BLaER1 (cell line): Measurements from ENCODE around the gene SMIM17.

Experiments
- H3K27ac ChIP-seq: shearing (Covaris generic); formaldehyde crosslinking; 2 replicates; pipeline ENCODE4 v1.8.1; 2022
- H3K27me3 ChIP-seq: shearing (Covaris generic); formaldehyde crosslinking; 2 replicates; pipeline ENCODE4 v1.8.1; 2022
- H3K36me3 ChIP-seq: shearing (Covaris generic); formaldehyde crosslinking; 2 replicates; pipeline ENCODE4 v1.8.1; 2022
- H3K4me1 ChIP-seq: shearing (Covaris generic); formaldehyde crosslinking; 2 replicates; pipeline ENCODE4 v1.8.1; 2022
- H3K4me2 ChIP-seq: shearing (Covaris generic); formaldehyde crosslinking; 2 replicates; pipeline ENCODE4 v1.8.1; 2022
- H3K4me3 ChIP-seq: shearing (Covaris generic); formaldehyde crosslinking; 2 replicates; pipeline ENCODE4 v1.8.1; 2022
- H3K9ac ChIP-seq: shearing (Covaris generic); formaldehyde crosslinking; 2 replicates; pipeline ENCODE4 v1.8.1; 2022
- H3K9me3 ChIP-seq: shearing (Covaris generic); formaldehyde crosslinking; 2 replicates; pipeline ENCODE4 v1.8.1; 2022
- H4K20me1 ChIP-seq: shearing (Covaris generic); formaldehyde crosslinking; 2 replicates; pipeline ENCODE4 v1.8.1; 2022
- Cebpa-rat ChIP-seq: shearing (Covaris generic); IDR thresholded peaks from 2 replicates; pipeline ENCODE4 v1.8.1; 2022

The SMIM17 gene

DNA sequence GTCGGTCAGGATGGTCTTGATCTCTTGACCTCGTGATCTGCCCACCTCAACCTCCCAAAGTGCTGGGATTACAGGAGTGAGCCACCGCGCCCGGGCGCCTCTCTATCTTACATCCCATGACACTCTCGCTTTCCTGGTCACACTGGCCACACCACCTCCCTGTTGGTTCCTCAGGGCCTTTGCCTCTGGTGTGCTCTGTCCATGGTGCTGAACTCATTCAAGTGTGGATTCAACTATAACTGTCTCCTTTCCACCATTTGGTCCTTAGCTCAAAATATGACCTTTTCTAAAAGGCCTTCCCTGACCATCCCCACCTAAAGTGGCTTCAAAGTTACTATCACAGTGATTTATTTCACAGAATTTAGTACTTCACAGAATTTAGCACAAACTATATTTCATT, 3.7 kb upstream of the SMIM17 start:
- Histone ChIP-seq H3K4me1 (no peaks in the 10 kb centered on the region), H3K4me2 (no peak overlapping the region), H3K27ac (no peak overlapping the region), H3K36me3 (no peaks in the 10 kb centered on the region), H3K4me3 (no peak overlapping the region), H3K9me3 (peaks cover 6% of the 10 kb centered on the region; the same call in 1 of the 2 replicates), H4K20me1 (peaks cover 37% of the 10 kb centered on the region), H3K9ac (no peak overlapping the region), H3K27me3 (no peaks in the 10 kb centered on the region)
- no peak for TF ChIP-seq Cebpa-rat

DNA sequence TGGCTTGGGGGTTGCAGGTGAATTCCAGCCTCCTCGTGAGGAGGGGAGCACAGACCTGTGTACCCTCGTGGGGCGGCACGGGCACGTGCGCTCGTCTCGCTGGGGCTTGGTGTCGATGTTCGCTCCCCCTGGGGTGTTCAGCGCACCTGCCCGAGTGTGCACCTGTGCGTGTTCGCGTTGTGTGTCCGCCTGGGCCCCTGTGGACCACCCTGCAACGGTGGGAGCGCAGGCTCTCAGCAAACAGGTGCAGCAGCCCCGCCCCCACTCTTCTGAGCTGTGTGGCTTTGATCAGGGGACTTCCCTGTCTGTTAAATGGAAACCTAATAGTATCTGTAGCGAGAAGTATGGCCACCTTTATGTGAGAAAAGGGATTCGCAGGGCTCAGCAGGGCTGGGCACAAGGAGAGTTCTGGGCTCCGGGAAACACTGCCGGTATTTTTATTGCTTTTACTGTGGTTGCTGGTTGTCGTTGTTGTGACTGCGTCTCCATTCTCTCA, 549 bp downstream of the SMIM17 start:
- Histone ChIP-seq H3K9ac (no peak overlapping the region), H3K4me3 (no peak overlapping the region), H3K4me2 (no peak overlapping the region), H3K27ac (no peak overlapping the region), H4K20me1 (peaks cover 14% of the 10 kb centered on the region), H3K9me3 (peaks cover 10% of the 10 kb centered on the region; the same call in 1 of the 2 replicates), H3K27me3 (no peaks in the 10 kb centered on the region), H3K4me1 (no peaks in the 10 kb centered on the region), H3K36me3 (no peaks in the 10 kb centered on the region)
- no peak for TF ChIP-seq Cebpa-rat

DNA sequence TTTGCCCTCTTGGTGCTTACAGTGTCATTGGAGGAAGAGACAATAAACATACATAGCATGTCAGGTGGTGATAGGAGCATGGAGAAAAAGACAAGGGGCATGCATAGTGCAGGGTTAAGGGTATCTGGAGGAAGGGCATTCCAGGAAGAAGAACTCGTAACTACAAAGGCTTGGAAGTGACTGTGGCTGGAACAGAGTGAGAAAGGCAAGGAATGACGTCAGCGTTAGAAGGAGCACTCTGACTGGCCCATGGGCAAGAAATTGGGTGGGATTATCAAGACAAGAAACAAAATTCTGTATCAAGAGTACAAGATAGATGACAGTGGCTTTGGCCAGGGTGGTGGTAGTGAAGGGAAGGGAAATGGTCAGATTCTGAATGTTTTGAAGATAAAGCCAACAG, 11.2 kb downstream of the SMIM17 start:
- Histone ChIP-seq H3K4me3 (no peak overlapping the region), H3K27ac (no peak overlapping the region), H4K20me1 (no peaks in the 10 kb centered on the region), H3K4me1 (no peaks in the 10 kb centered on the region), H3K27me3 (no peaks in the 10 kb centered on the region), H3K4me2 (no peak overlapping the region), H3K9ac (no peak overlapping the region), H3K36me3 (no peaks in the 10 kb centered on the region), H3K9me3 (peaks cover 5% of the 10 kb centered on the region; the same call in 1 of the 2 replicates)
- no peak for TF ChIP-seq Cebpa-rat

DNA sequence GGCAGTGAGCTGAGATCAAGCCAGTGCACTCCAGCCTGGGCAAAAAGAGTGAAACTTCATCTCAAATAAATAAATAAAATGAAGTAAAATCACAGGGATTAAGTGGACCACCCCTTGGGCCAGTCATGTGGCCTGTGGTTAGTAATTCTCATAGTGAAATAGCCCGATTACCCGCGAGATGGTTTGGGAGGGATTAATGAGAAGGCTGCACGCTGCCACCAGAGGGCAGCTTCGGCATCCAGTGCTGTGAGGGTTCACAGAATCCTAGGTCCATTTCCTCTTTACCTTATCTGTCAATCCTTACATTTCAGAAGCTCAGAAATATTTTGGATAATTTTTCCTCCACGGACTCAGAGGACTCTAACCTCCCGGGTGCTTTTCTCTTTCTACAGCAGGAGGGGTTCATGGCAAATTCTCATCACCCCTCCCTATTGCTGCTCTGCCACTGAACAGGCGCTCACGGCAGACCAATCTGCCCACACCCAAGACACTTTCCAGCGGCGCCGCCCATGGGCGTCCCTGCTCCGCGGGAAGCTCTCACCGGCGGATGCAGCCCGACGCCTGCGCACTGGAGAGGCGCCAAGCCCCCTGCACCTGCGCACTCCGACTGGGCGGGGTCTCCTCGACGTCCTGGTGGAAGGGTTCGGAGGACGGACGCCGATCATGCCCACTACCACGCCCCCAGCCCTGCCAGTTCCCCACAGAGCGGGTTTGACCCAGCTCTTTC, 17.6 kb downstream of the SMIM17 start:
- TF ChIP-seq Cebpa-rat: no peak
- Histone ChIP-seq H3K9ac (no peak overlapping the region), H4K20me1 (no peaks in the 10 kb centered on the region), H3K9me3 (peaks cover 23% of the 10 kb centered on the region), H3K27ac (no peak overlapping the region), H3K4me2 (no peak overlapping the region), H3K36me3 (no peaks in the 10 kb centered on the region), H3K4me1 (no peaks in the 10 kb centered on the region), H3K4me3 (no peak overlapping the region), H3K27me3 (no peaks in the 10 kb centered on the region)

DNA sequence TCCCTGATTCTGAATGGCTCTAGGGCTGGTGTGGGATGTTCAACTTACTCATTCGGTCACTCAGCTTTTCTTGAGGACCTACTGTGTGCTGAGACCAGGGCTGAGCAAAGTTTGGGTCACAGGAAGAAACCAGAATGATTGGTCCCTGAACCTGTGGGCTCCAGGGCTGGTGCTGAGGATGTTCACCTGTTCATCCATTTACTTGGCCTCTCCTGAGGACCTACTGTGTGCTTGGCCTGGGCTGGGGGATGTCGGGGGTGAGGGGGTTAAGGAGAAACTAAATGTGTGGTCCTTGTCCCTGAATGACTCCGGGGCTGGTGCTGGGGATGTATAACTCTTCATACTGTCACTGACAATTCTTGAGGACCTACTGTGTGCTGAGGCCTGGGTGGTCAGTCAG, 18.3 kb downstream of the SMIM17 start:
- no peak overlapping the region for H3K9ac ChIP-seq
- H3K36me3 ChIP-seq: no peaks in the 10 kb centered on the region
- peaks cover 23% of the 10 kb centered on the region for H3K9me3 ChIP-seq
- H3K4me2 ChIP-seq: no peak overlapping the region
- no peak for TF ChIP-seq Cebpa-rat
- H4K20me1 ChIP-seq: no peaks in the 10 kb centered on the region
- H3K4me1 ChIP-seq: no peaks in the 10 kb centered on the region
- H3K4me3 ChIP-seq: no peak overlapping the region
- no peaks in the 10 kb centered on the region for H3K27me3 ChIP-seq
- no peak overlapping the region for H3K27ac ChIP-seq

DNA sequence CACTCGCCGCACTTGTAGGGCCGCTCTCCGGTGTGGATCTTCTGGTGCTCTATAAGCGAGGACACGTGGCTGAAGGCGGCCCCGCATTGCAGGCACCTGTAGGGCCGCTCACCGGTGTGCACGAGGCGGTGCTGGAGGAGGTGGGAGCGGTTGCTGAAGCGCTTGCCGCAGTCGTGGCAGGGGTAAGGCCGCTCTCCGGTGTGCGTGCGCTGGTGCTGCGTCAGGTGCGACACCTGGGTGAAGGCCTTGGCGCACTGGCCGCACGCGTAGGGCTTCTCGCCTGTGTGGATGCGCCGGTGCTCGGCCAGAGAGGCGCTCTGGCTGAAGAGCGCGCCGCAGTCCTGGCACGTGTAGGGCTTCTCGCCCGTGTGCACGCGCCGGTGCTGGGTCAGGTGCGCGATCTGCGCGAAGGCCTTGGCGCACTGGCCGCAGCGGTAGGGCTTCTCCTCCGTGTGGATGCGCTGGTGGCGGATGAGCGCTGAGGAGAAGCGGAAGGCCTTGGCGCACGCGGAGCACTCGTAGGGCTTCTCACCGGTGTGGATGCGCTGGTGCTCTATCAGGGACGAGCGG, 21.1 kb downstream of the SMIM17 start:
- Histone ChIP-seq H3K27me3 (no peaks in the 10 kb centered on the region), H3K27ac (no peak overlapping the region), H3K9me3 (peaks cover 23% of the 10 kb centered on the region)

DNA sequence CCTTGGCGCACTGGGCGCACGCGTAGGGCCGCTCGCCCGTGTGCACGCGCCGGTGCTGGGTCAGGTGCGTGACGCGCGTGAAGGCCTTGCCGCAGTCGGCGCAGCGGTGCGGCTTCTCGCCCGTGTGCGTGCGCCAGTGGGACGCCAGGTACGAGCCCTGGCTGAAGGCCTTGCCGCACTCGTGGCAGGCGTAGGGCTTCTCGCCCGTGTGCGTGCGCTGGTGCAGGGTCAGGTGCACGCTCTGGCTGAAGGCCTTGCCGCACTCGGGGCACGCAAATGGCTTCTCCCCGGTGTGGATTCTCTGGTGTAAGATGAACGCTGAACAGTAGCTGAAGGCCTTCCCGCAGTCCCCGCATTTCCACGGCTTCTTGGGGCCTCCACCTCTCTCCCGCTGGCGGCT, 21.6 kb downstream of the SMIM17 start:
- no peak overlapping the region for H3K4me2 ChIP-seq
- H3K4me1 ChIP-seq: no peaks in the 10 kb centered on the region
- H3K27me3 ChIP-seq: no peaks in the 10 kb centered on the region
- TF ChIP-seq Cebpa-rat: no peak
- H3K9me3 ChIP-seq: peaks cover 23% of the 10 kb centered on the region
- no peaks in the 10 kb centered on the region for H4K20me1 ChIP-seq
- H3K27ac ChIP-seq: no peak overlapping the region
- no peak overlapping the region for H3K4me3 ChIP-seq
- no peak overlapping the region for H3K9ac ChIP-seq
- H3K36me3 ChIP-seq: no peaks in the 10 kb centered on the region

More for the DNA sequence above, 21.1 kb downstream of the SMIM17 start:
- Histone ChIP-seq H3K4me1 (no peaks in the 10 kb centered on the region), H3K4me2 (no peak overlapping the region), H3K4me3 (no peak overlapping the region), H3K9ac (no peak overlapping the region), H4K20me1 (no peaks in the 10 kb centered on the region), H3K36me3 (no peaks in the 10 kb centered on the region)
- no peak for TF ChIP-seq Cebpa-rat

DNA sequence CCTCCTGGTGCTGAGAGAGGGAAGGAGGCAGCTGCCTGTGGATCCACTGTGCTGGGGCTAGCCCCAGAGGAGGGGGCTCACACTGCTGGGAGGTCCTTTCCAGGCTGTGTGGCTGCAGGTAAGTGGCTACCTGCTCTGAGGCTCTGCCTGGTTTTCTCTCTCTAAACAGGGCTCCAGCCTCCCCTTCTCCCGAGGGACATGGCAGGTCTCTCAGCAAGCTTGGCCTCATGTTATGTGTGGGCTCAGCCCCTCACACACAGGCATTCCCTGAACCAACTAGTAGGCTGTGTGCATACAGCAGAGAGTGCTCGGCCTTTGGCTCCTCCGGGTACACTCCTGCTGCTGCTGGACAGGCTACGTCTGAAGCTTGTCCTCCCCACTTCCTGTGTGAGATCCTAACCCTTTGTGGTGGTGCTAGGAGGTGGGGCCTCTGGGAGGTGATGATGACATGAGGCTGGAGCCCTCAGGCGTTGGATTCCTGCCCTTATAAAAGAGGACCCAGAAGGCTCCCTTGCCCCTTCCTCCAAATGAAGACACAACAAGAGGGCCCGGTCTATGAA, 24.4 kb downstream of the SMIM17 start:
- no peak for TF ChIP-seq Cebpa-rat
- Histone ChIP-seq H3K9me3 (peaks cover 25% of the 10 kb centered on the region), H3K36me3 (no peaks in the 10 kb centered on the region), H3K9ac (no peak overlapping the region), H3K4me2 (no peak overlapping the region), H3K27me3 (no peaks in the 10 kb centered on the region), H4K20me1 (no peaks in the 10 kb centered on the region), H3K27ac (no peak overlapping the region), H3K4me3 (no peak overlapping the region), H3K4me1 (no peaks in the 10 kb centered on the region)

DNA sequence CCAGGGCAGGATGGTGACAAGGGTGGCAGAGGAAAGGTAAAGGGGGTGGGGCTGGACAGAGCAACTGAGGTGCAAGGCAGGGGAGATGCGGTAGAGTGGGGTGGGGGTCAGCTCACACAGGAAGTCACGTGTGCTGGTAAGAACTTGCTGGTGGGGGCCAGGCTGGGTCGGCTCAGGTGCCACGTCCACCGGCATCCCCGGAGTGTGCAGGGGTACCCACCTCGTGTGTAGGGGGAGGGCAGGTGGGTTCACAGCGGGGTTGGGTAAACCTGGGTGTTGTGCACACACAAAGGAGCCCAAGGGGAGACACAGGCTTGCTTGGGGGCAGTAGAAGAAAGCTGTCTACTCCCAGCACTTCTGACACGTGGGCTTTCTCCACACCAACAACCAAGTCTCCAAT, 25.7 kb downstream of the SMIM17 start:
- Histone ChIP-seq H3K4me1 (no peaks in the 10 kb centered on the region), H3K9ac (no peak overlapping the region), H3K9me3 (peaks cover 25% of the 10 kb centered on the region), H4K20me1 (no peaks in the 10 kb centered on the region), H3K4me2 (no peak overlapping the region), H3K36me3 (no peaks in the 10 kb centered on the region), H3K27ac (no peak overlapping the region), H3K27me3 (no peaks in the 10 kb centered on the region), H3K4me3 (no peak overlapping the region)
- TF ChIP-seq Cebpa-rat: no peak

DNA sequence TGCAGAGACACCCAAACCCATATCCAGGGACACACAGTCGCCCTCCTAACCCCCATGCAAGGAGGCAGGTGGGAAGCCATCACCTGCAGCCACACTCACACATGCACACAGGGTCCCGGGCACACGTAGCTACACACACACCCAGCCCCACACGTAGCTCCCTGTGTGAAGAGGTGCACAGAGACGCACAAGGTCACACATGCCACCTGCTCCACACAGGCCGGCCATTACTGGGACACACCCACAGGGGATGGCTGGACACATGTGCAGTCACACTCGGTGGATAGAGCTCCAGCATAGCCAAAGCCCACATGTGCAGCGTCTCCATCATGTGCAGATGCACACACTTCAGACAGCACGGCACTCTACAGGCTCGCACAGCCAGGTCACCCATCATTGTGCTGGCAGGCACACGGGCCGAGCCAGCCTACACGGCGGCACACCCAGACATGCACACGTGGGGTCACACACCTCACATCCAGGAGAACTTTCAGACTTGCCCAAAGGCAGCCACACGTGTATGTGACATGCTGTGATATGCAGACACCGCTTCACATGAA, 27.5 kb downstream of the SMIM17 start:
- Histone ChIP-seq H3K9ac (no peak overlapping the region), H3K27ac (no peak overlapping the region), H3K4me2 (no peak overlapping the region), H3K4me1 (no peaks in the 10 kb centered on the region), H4K20me1 (no peaks in the 10 kb centered on the region), H3K36me3 (no peaks in the 10 kb centered on the region), H3K9me3 (peaks cover 18% of the 10 kb centered on the region), H3K27me3 (no peaks in the 10 kb centered on the region), H3K4me3 (no peak overlapping the region)
- no peak for TF ChIP-seq Cebpa-rat
